H1 (cell line): ENCODE results near the gene SLX9. TPM values are rescaled to one million over a fixed set of nuclear protein-coding genes. Genes with fewer than 3 reads are reported as not detected.

Source experiments
- CTCF ChIA-PET: fragments of 300-600 bp; sonication (Branson Sonifier 250); formaldehyde crosslinking; loops from one replicate; lab custom pipeline; 2021; ENCODE audit not compliant: partially characterized antibody; lab: Charles Lee
- POLR2A ChIA-PET: fragments of 300-600 bp; sonication (Branson Sonifier 250); formaldehyde crosslinking; loops from one replicate; lab custom pipeline; 2021; ENCODE audit warnings: inconsistent platforms; ENCODE audit not compliant: partially characterized antibody; lab: Charles Lee
- DNase-seq, 2 experiments: peaks; one replicate each; pipeline versions ENCODE4 v3.0.0 to v3.0.0-alpha.2; 2010 to 2022; ENCODE audit warnings: low spot score in 2 of 2, low read depth in 1 of 2, mixed read lengths in 1 of 2
- FAIRE-seq: peaks from 2 replicates; lab custom pipeline; 2011; peaks lifted over from hg19 to GRCh38; lab: Jason Lieb, UNC
- H2AFZ ChIP-seq: 2 replicates; pipeline ENCODE4 v1.8.1; 2012; ENCODE audit warnings: low read length, inconsistent platforms
- H2AK5ac ChIP-seq: 2 replicates; pipeline ENCODE4 v1.6.1; 2013; ENCODE audit warnings: low read depth, low read length
- H2BK120ac ChIP-seq: replicated peaks from 2 replicates; pipeline ENCODE3; 2013; ENCODE audit warnings: low read depth, low read length, inconsistent platforms
- H2BK12ac ChIP-seq: 2 replicates; pipeline ENCODE4 v1.6.1; 2013; ENCODE audit warnings: low read depth, low read length
- H2BK15ac ChIP-seq: 2 replicates; pipeline ENCODE4 v1.6.1; 2013; ENCODE audit warnings: low read length
- H2BK20ac ChIP-seq: 2 replicates; pipeline ENCODE4 v1.6.1; 2013; ENCODE audit warnings: low read length
- H2BK5ac ChIP-seq: 2 replicates; pipeline ENCODE4 v1.6.1; 2013; ENCODE audit warnings: low read depth, low read length
- H3K14ac ChIP-seq: 2 replicates; pipeline ENCODE4 v1.6.1; 2013; ENCODE audit warnings: inconsistent platforms; ENCODE audit not compliant: insufficient read length
- H3K18ac ChIP-seq: 2 replicates; pipeline ENCODE4 v1.6.1; 2013; ENCODE audit warnings: low read length; ENCODE audit errors: extremely low read depth
- H3K23ac ChIP-seq: 2 replicates; pipeline ENCODE4 v1.6.1; 2013; ENCODE audit warnings: inconsistent platforms; ENCODE audit not compliant: insufficient read length
- H3K23me2 ChIP-seq: 2 replicates; pipeline ENCODE4 v1.6.1; 2013; ENCODE audit warnings: low read depth, low read length
- H3K27ac ChIP-seq: 2 replicates; pipeline ENCODE4 v1.6.1; 2011; ENCODE audit warnings: low read depth, low read length, inconsistent platforms
- H3K27me3 ChIP-seq, 4 experiments: replicated peaks in 1 of 4; 1 replicate in 1 of 4; 2 replicates in 3 of 4; pipeline versions ENCODE4 v1.6.1 to v1.8.1; 2011 to 2013; ENCODE audit warnings: low read length in 3 of 4, mild to moderate bottlenecking in 3 of 4, inconsistent platforms in 2 of 4, mixed read lengths in 2 of 4, moderate library complexity in 1 of 4; ENCODE audit not compliant: control insufficient read depth in 3 of 4, insufficient read depth in 3 of 4; ENCODE audit errors: extremely low read depth in 1 of 4
- H3K36me3 ChIP-seq, 4 experiments: 2 replicates each; pipeline versions ENCODE4 v1.6.1 to v1.8.1; 2011 to 2013; ENCODE audit warnings: mild to moderate bottlenecking in 4 of 4, low read length in 3 of 4, moderate library complexity in 2 of 4, control low read depth in 1 of 4, inconsistent platforms in 1 of 4; ENCODE audit not compliant: insufficient read depth in 4 of 4, control insufficient read depth in 2 of 4
- H3K4ac ChIP-seq: replicated peaks from 2 replicates; pipeline ENCODE3; 2013; ENCODE audit warnings: low read length, low read depth, mixed read lengths, inconsistent platforms; ENCODE audit not compliant: insufficient read length
- H3K4me1 ChIP-seq, 4 experiments: replicated peaks in 1 of 4; 1 replicate in 1 of 4; 2 replicates in 3 of 4; pipeline versions ENCODE4 v1.6.1 to v1.8.1; 2011 to 2013; ENCODE audit warnings: low read length in 3 of 4, inconsistent platforms in 2 of 4, mixed read lengths in 1 of 4; ENCODE audit not compliant: insufficient read depth in 4 of 4, control insufficient read depth in 3 of 4
- H3K4me2 ChIP-seq, 2 experiments: 2 replicates each; pipeline versions ENCODE4 v1.6.1 to v1.8.1; 2011 to 2013; ENCODE audit warnings: low read depth in 2 of 2, low read length in 2 of 2, control low read depth in 1 of 2, inconsistent platforms in 1 of 2, mild to moderate bottlenecking in 1 of 2; ENCODE audit not compliant: insufficient read depth in 1 of 2
- H3K4me3 ChIP-seq, 4 experiments: fragments of 200-600, 300-600 bp in 1 of 4; sonication (generic), shearing (Covaris generic), sonication (Bioruptor Twin) in 1 of 4; 2 replicates each; pipeline versions ENCODE4 v1.5.1 to v1.8.1; 2011 to 2016; ENCODE audit warnings: low read length in 4 of 4, low read depth in 3 of 4, control low read depth in 2 of 4, inconsistent platforms in 2 of 4, mild to moderate bottlenecking in 2 of 4, mixed read lengths in 1 of 4, moderate library complexity in 1 of 4; ENCODE audit not compliant: insufficient read depth in 2 of 4; ENCODE audit errors: extremely low read depth in 1 of 4
- H3K56ac ChIP-seq: replicated peaks from 2 replicates; pipeline ENCODE3; 2013; ENCODE audit warnings: low read depth, mild to moderate bottlenecking, mixed read lengths, low read length, inconsistent platforms; ENCODE audit not compliant: insufficient read length
- H3K79me1 ChIP-seq: 2 replicates; pipeline ENCODE4 v1.6.1; 2013; ENCODE audit warnings: low read depth, low read length, control low read depth
- H3K79me2 ChIP-seq, 2 experiments: 2 replicates each; pipeline versions ENCODE4 v1.6.1 to v1.8.1; 2012 to 2013; ENCODE audit warnings: low read length in 2 of 2, mild to moderate bottlenecking in 2 of 2, inconsistent platforms in 1 of 2; ENCODE audit not compliant: insufficient read depth in 2 of 2, control insufficient read depth in 1 of 2
- H3K9ac ChIP-seq, 4 experiments: replicated peaks in 1 of 4; 1 replicate in 1 of 4; 2 replicates in 3 of 4; pipeline versions ENCODE4 v1.6.1 to v1.8.1; 2011 to 2013; ENCODE audit warnings: low read depth in 3 of 4, low read length in 3 of 4, control low read depth in 2 of 4, mild to moderate bottlenecking in 2 of 4, moderate library complexity in 2 of 4, inconsistent platforms in 1 of 4; ENCODE audit errors: extremely low read depth in 1 of 4
- H3K9me3 ChIP-seq, 2 experiments: 2 replicates each; pipeline versions ENCODE4 v1.6.1 to v1.8.1; 2012 to 2013; ENCODE audit warnings: mild to moderate bottlenecking in 2 of 2, moderate library complexity in 2 of 2, control low read depth in 1 of 2, inconsistent platforms in 1 of 2, low read depth in 1 of 2, low read length in 1 of 2, mixed read lengths in 1 of 2; ENCODE audit not compliant: insufficient read depth in 2 of 2
- H4K20me1 ChIP-seq, 2 experiments: replicated peaks in 1 of 2; 2 replicates each; pipeline versions ENCODE3 to v1.8.1; 2011 to 2013; ENCODE audit warnings: inconsistent platforms in 2 of 2, low read length in 2 of 2, mild to moderate bottlenecking in 1 of 2; ENCODE audit not compliant: insufficient read depth in 2 of 2, control insufficient read depth in 1 of 2
- H4K5ac ChIP-seq: 2 replicates; pipeline ENCODE4 v1.6.1; 2013; ENCODE audit warnings: low read length, low read depth, mixed read lengths, inconsistent platforms; ENCODE audit not compliant: insufficient read length
- H4K8ac ChIP-seq: 2 replicates; pipeline ENCODE4 v1.8.0; 2013; ENCODE audit warnings: mild to moderate bottlenecking, moderate library complexity, low read length, inconsistent platforms; ENCODE audit not compliant: insufficient read depth; ENCODE audit errors: extremely low read depth
- H4K91ac ChIP-seq: replicated peaks from 2 replicates; pipeline ENCODE3; 2013; ENCODE audit warnings: low read length, mixed read lengths, inconsistent platforms; ENCODE audit not compliant: insufficient read length
- CBX8 ChIP-seq: fragments of 300-800, 300-1000 bp; sonication (generic); IDR thresholded peaks from 2 replicates; pipeline ENCODE4 v1.7.1; 2016; ENCODE audit warnings: low read depth, low read length, borderline replicate concordance
- RNF2 ChIP-seq: fragments of 200-900, 300-1000 bp; sonication (generic); IDR thresholded peaks from 2 replicates; pipeline ENCODE4 v1.7.1; 2016; ENCODE audit warnings: borderline replicate concordance, low read depth, mild to moderate bottlenecking, antibody characterized with exemption, low read length; ENCODE audit not compliant: poor library complexity, severe bottlenecking; ENCODE audit errors: missing control alignments
- TAF1 ChIP-seq: IDR thresholded peaks from 2 replicates; pipeline ENCODE4 v1.6.1; 2011; ENCODE audit warnings: mild to moderate bottlenecking, low read depth, low read length
- WGBS, 2 experiments: shearing (Covaris generic) in 1 of 2; methylation state at CpG; one replicate each; pipeline versions ENCODE4 v1.1.6 to v1.1.7; 2013 to 2015; ENCODE audit warnings: low lambda C conversion rate in 2 of 2, mixed read lengths in 2 of 2, inconsistent platforms in 1 of 2, low coverage in 1 of 2, missing lambda C conversion rate in 1 of 2; ENCODE audit not compliant: insufficient replicate concordance in 2 of 2, insufficient coverage in 1 of 2, insufficient read length in 1 of 2; ENCODE audit errors: extremely low coverage in 1 of 2, missing lambda C conversion rate in 1 of 2; 5-methylcytosine and 5-hydroxymethylcytosine counted together
- polyA plus RNA-seq, 7 experiments: library from polyadenylated mRNA; depleted of rRNA in 3 of 7; stranded (reverse) in 5 of 7; unstranded in 2 of 7; fragments of >200 nt in 5 of 7; fragments of 200-250 nt in 2 of 7; gene quantifications; 1 replicate in 5 of 7; 2 replicates in 1 of 7; 4 replicates in 1 of 7; pipeline versions ENCODE4 v1.2.1 to v1.2.3, GENCODE V29; 2011 to 2013; ENCODE audit warnings: missing spikeins in 2 of 7, mixed read lengths in 2 of 7
- total RNA-seq: library from RNA; stranded (reverse); fragmentation: NEBNext Ultra II Directional; extraction: Animal tissue kit (Norgen Biotek cat#: 25700); gene quantifications from 2 replicates; pipeline ENCODE4 v1.2.1, GENCODE V29; 2021

The SLX9 gene
- total and polyA plus RNA-seq, 2 of the 8 experiments (the other 6 are each of a cell fraction or from before 2014, with no cell fraction given) = 17.7 to 57.3 TPM

GRCh38 chr21:44977616-44978340 lies 37.9 kb downstream of the SLX9 start:
- H2AK5ac ChIP-seq = no peak overlapping the region
- no peaks in the 10 kb centered on the region for H3K27me3 ChIP-seq
- ChIA-PET CTCF (interaction anchor here (0.6 to 4.1 kb wide), 8 partner anchors 12 to 150 kb away, joined by 3 to 15 read pairs (median 6); no protein-coding TSS in a partner anchor), POLR2A (interaction anchor here (2.0 kb wide), 1 partner anchor 19 kb away, joined by 8 read pairs; no protein-coding TSS in a partner anchor)
- H4K91ac ChIP-seq = no peak overlapping the region
- H2BK12ac ChIP-seq = no peak overlapping the region
- 95% methylated on average over 21 of the region's 22 CpGs; no CpG with 5 or more reads in 1 of the 2 experiments for WGBS, 2 experiments
- H3K14ac ChIP-seq = no peak overlapping the region
- no peak overlapping the region for H3K4me2 ChIP-seq
- TF ChIP-seq CBX8 (no peak), TAF1 (no peak), RNF2 (no peak)
- H3K9ac ChIP-seq = no peak overlapping the region
- peaks cover 7 to 8% of the 10 kb centered on the region in 2 experiments for H4K20me1 ChIP-seq
- no peaks in the 10 kb centered on the region for H3K9me3 ChIP-seq
- no peak overlapping the region for H2AFZ ChIP-seq
- no peak overlapping the region for H2BK120ac ChIP-seq
- no peak overlapping the region for H4K8ac ChIP-seq
- no peaks in the 10 kb centered on the region for H3K23me2 ChIP-seq
- H2BK15ac ChIP-seq = no peak overlapping the region
- no peak for DNase-seq
- no peak overlapping the region for H2BK20ac ChIP-seq
- peaks cover 0 to 7% (median 0%) of the 10 kb centered on the region in 4 experiments; a peak in 4 of 8 replicates for H3K36me3 ChIP-seq
- no peaks in the 10 kb centered on the region for H3K79me2 ChIP-seq
- H3K27ac ChIP-seq = no peak overlapping the region
- no peaks in the 10 kb centered on the region for H3K4me1 ChIP-seq
- H3K56ac ChIP-seq = no peak overlapping the region
- H3K23ac ChIP-seq = no peak overlapping the region
- H3K4me3 ChIP-seq = no peak overlapping the region
- no peak overlapping the region for H3K18ac ChIP-seq
- H4K5ac ChIP-seq = no peak overlapping the region
- no peaks in the 10 kb centered on the region for H3K79me1 ChIP-seq
- no peak overlapping the region for H2BK5ac ChIP-seq
- no peak for FAIRE-seq
- H3K4ac ChIP-seq = no peak overlapping the region
